Frontal cortex (tissue), 1 donor: ENCODE data around the gene ZSCAN21. TPM values are rescaled to one million over a fixed set of nuclear protein-coding genes. Genes with fewer than 3 reads are reported as not detected.

Experiments
- small RNA-seq: library from RNA; depleted of rRNA; stranded (forward); fragments of <200 nt; gene quantifications from one replicate; pipeline ENCODE3, GENCODE V24; 2014
- total RNA-seq: library from RNA; depleted of rRNA; stranded (reverse); fragments of >200 nt; gene quantifications from one replicate; pipeline ENCODE4 v1.2.3, GENCODE V29; 2014

Gene ZSCAN21
- total RNA-seq, 1 donor from 2014 or later, result 17.9 TPM

Small RNAs within 50 kb of the gene (small RNA-seq; reads per million reads assigned to genes)
- gene MIR106B, result 114 reads per million, percentile 98 among the genes with 10 or more reads in this experiment
- 1,600 reads per million, percentile 99 among the genes with 10 or more reads in this experiment for gene MIR25
- 976 reads per million, percentile 99 among the genes with 10 or more reads in this experiment for gene MIR93

Other genes starting within 250 kb of the ZSCAN21 start
- gene CYP3A43, start 221.8 kb upstream of the ZSCAN21 start, total RNA-seq, result not detected
- not detected for gene OR2AE1, start 172.7 kb upstream of the ZSCAN21 start, total RNA-seq
- 10.6 TPM for gene TRIM4, start 130.2 kb upstream of the ZSCAN21 start, total RNA-seq
- 0.41 TPM for gene GJC3, start 120.2 kb upstream of the ZSCAN21 start, total RNA-seq
- gene AZGP1, start 73.7 kb upstream of the ZSCAN21 start, total RNA-seq, result not detected
- 85.2 TPM for gene ZKSCAN1, start 34.2 kb upstream of the ZSCAN21 start, total RNA-seq
- 44.4 TPM for gene ZNF3, start 31.9 kb downstream of the ZSCAN21 start, total RNA-seq
- gene COPS6, start 39.2 kb downstream of the ZSCAN21 start, total RNA-seq, result 40.4 TPM
- 35.9 TPM for gene MCM7, start 51.6 kb downstream of the ZSCAN21 start, total RNA-seq
- 24.9 TPM for gene AP4M1, start 51.9 kb downstream of the ZSCAN21 start, total RNA-seq
- gene TAF6, start 69.6 kb downstream of the ZSCAN21 start, total RNA-seq, result 17.5 TPM
- gene CNPY4, start 69.9 kb downstream of the ZSCAN21 start, total RNA-seq, result 17.1 TPM
- 4.9 TPM for gene MBLAC1, start 77.2 kb downstream of the ZSCAN21 start, total RNA-seq
- gene LAMTOR4, start 99.1 kb downstream of the ZSCAN21 start, total RNA-seq, result 34.6 TPM
- 16.3 TPM for gene TRAPPC14, start 108.9 kb downstream of the ZSCAN21 start, total RNA-seq
- gene GAL3ST4, start 118.8 kb downstream of the ZSCAN21 start, total RNA-seq, result 2.0 TPM
- gene GPC2, start 127.6 kb downstream of the ZSCAN21 start, total RNA-seq, result 75.0 TPM
- gene STAG3, start 128.1 kb downstream of the ZSCAN21 start, total RNA-seq, result 1.2 TPM
- gene PVRIG, start 170.2 kb downstream of the ZSCAN21 start, total RNA-seq, result not detected